ENCODE results near the gene C19orf25. TPM values are rescaled to one million over a fixed set of nuclear protein-coding genes. Genes with fewer than 3 reads are reported as not detected.

C19orf25 gene
- total RNA-seq, 2 donors from 2014 or later = 16.2 to 17.3 TPM

GRCh38 chr19:1425902-1426301 is 53.1 kb downstream of the C19orf25 start:
- intact Hi-C loops (cut with DNase I) = no loop called here
- no peak for DNase-seq (ENCODE audit: low spot score)

GRCh38 chr19:1425102-1425837 is 53.7 kb downstream of the C19orf25 start:
- no peak for DNase-seq (ENCODE audit: low spot score)
- intact Hi-C loops (cut with DNase I) = no loop called here

- intact Hi-C loops (cut with DNase I) = no loop called here
- DNase-seq (ENCODE audit: low spot score) = no peak
Measured at GRCh38 chr19:1424192-1424955, 54.6 kb downstream of the C19orf25 start.

GRCh38 chr19:1423436-1424191 is 55.4 kb downstream of the C19orf25 start:
- intact Hi-C loops (cut with DNase I) = no loop called here
- DNase-seq (ENCODE audit: low spot score) = no peak

Other genes with a start within 250 kb of the C19orf25 start
- 1 to 10 TPM; 1.5 to 2.7 TPM for gene CBARP, start 241.2 kb downstream of the C19orf25 start, total RNA-seq
- 100 to 1,000 TPM; 125 to 137 TPM for gene ATP5F1D, start 237.5 kb downstream of the C19orf25 start, total RNA-seq
- 10 to 100 TPM; 76.5 to 86.3 TPM for gene MIDN, start 230.6 kb downstream of the C19orf25 start, total RNA-seq
- 100 to 1,000 TPM; 447 to 636 TPM for gene CIRBP, start 209.9 kb downstream of the C19orf25 start, total RNA-seq
- gene FAM174C, start 203.7 kb downstream of the C19orf25 start, total RNA-seq = 10 to 100 TPM; 25.2 to 27.2 TPM
- gene EFNA2, start 193.3 kb downstream of the C19orf25 start, total RNA-seq = not detected
- gene NDUFS7, start 95.3 kb downstream of the C19orf25 start, total RNA-seq = 10 to 100 TPM; 54.4 to 55.1 TPM
- 10 to 100 TPM in 1 of 2 donors, 1 to 10 TPM in 1; 8.7 to 12.8 TPM for gene GAMT, start 77.7 kb downstream of the C19orf25 start, total RNA-seq
- gene DAZAP1, start 71.6 kb downstream of the C19orf25 start, total RNA-seq = 10 to 100 TPM; 59.7 to 75.8 TPM
- 100 to 1,000 TPM; 722 to 743 TPM for gene RPS15, start 40.8 kb downstream of the C19orf25 start, total RNA-seq
- gene APC2, start 29.1 kb downstream of the C19orf25 start, total RNA-seq = under 1 TPM; 0.05 to 0.10 TPM
- gene PCSK4, start 11.1 kb upstream of the C19orf25 start, total RNA-seq = 1 to 10 TPM in 1 of 2 donors, under 1 TPM in 1; 0.52 to 1.8 TPM
- gene REEP6, start 12.0 kb upstream of the C19orf25 start, total RNA-seq = 1 to 10 TPM in 1 of 2 donors, under 1 TPM in 1; 0.33 to 1.2 TPM
- gene ADAMTSL5, start 33.8 kb upstream of the C19orf25 start, total RNA-seq = 1 to 10 TPM; 7.4 to 9.1 TPM
- gene PLK5, start 44.9 kb upstream of the C19orf25 start, total RNA-seq = not detected
- gene MEX3D, start 89.1 kb upstream of the C19orf25 start, total RNA-seq = 10 to 100 TPM; 14.0 to 21.9 TPM
- gene MBD3, start 113.7 kb upstream of the C19orf25 start, total RNA-seq = 10 to 100 TPM; 44.2 to 53.6 TPM
- gene UQCR11, start 126.2 kb upstream of the C19orf25 start, total RNA-seq = 100 to 1,000 TPM; 197 to 252 TPM
- gene TCF3, start 173.4 kb upstream of the C19orf25 start, total RNA-seq = 10 to 100 TPM; 26.2 to 36.4 TPM